Activated CD8-positive, alpha-beta T cell treated with anti-CD3 and anti-CD28 coated beads for 36 hours (primary cell): Measurements from ENCODE around the gene RAB29. TPM values are rescaled to one million over a fixed set of nuclear protein-coding genes. Genes with fewer than 3 reads are reported as not detected.

Experiments used
- ATAC-seq: fragments of 200-7000 bp; cut with Tn5 transposase; one replicate; pipeline ENCODE4 v1.10.0; 2021; ENCODE audit warnings: mild to moderate bottlenecking, moderate library complexity
- CTCF ChIA-PET: fragments of 350-600 bp; sonication (Branson Sonifier 250); formaldehyde crosslinking; loops from one replicate; lab custom pipeline; 2021; ENCODE audit warnings: antibody characterized with exemption; lab: Charles Lee
- POLR2A ChIA-PET: fragments of 350-600 bp; sonication (Branson Sonifier 250); formaldehyde crosslinking; loops from one replicate; lab custom pipeline; 2021; ENCODE audit warnings: antibody characterized with exemption; lab: Charles Lee
- DNase-seq: peaks from one replicate; pipeline ENCODE4 v3.0.0-alpha.2; 2020
- H3K27ac Mint-ChIP-seq: one replicate; pipeline ENCODE4 v1.8.0; 2021; ENCODE audit warnings: mild to moderate bottlenecking, mixed read lengths
- H3K27me3 Mint-ChIP-seq: one replicate; pipeline ENCODE4 v1.8.0; 2021; ENCODE audit warnings: mixed read lengths
- H3K36me3 Mint-ChIP-seq: one replicate; pipeline ENCODE4 v1.8.0; 2021; ENCODE audit warnings: low read depth, mixed read lengths
- H3K4me1 Mint-ChIP-seq: one replicate; pipeline ENCODE4 v1.8.0; 2021; ENCODE audit warnings: low read depth, mixed read lengths
- H3K4me3 Mint-ChIP-seq: one replicate; pipeline ENCODE4 v1.8.0; 2021; ENCODE audit warnings: mild to moderate bottlenecking, moderate library complexity, mixed read lengths
- H3K9me3 Mint-ChIP-seq: one replicate; pipeline ENCODE4 v1.8.0; 2021; ENCODE audit warnings: mixed read lengths
- intact Hi-C: fragments of 100-400 bp; cut with micrococcal nuclease; formaldehyde crosslinking; loops from one replicate; pipeline ENCODE4 v1.10.0; 2022
- total RNA-seq, 2 experiments: library from RNA; stranded (reverse); gene quantifications; one replicate each; pipeline ENCODE4 v1.2.3, GENCODE V29; 2021
- TF ChIP-seq, protein P1 (sequence below): fragments of 200-600 bp; IDR thresholded peaks from one replicate; pipeline ENCODE4 v1.8.0; 2022; ENCODE audit warnings: antibody characterized with exemption, mild to moderate bottlenecking

The RAB29 gene
- total RNA-seq, 2 experiments from 2014 or later: 20.1 to 22.5 TPM

DNA sequence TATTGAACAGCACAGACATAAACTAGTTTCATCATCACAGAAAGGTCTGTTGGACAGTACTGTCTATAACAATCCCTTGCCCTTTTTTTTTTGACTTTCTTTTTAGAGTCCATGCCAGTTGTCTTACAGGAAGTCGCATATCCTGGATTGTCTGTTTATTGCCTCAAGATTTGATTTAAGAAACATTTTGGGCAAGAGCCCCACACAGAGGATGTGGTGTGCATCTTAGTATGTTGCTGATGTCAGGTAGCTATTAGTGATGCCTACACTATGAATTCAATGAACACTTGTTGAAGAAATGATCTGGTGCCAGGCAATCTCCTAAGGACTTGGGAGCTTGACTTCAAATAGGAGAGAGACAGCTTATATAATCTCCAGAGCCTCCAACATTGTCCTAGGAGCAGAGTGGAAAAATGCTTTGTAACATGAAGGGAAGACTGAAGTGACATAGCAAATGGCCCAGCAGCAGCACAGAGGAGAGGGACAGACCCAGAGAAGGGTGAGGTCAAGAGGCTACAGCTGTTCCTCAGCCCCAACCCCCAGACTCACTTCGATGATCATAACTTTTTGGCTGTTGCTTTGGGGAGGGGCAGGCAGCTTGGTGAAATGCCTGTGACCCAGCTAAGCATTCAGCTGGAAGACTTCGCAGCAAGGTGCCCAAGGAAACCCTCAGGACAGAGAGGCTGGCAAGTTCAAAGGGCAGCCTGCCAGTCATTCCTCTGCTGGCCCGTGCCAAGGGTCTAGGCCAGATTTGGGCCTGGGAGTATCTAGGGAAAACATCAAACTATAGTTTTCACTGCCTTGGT lies 7.5 kb upstream of the RAB29 start:
- DNase-seq: peak; percentile 24
- no peaks in the 10 kb centered on the region for H3K36me3 Mint-ChIP-seq
- H3K4me1 Mint-ChIP-seq: peaks cover 7% of the 10 kb centered on the region
- peak; percentile 94 for ATAC-seq
- ChIA-PET POLR2A (interaction anchor here (0.6 to 1.4 kb wide), 2 partner anchors 17 to 34 kb away, joined by 3 to 4 read pairs; no protein-coding TSS in a partner anchor), CTCF (interaction anchor here (0.6 to 3.7 kb wide), 10 partner anchors 9 to 310 kb away, joined by 3 to 30 read pairs (median 4); no protein-coding TSS in a partner anchor)
- no peak overlapping the region for H3K4me3 Mint-ChIP-seq
- no peaks in the 10 kb centered on the region for H3K9me3 Mint-ChIP-seq
- TF ChIP-seq, protein P1, sequence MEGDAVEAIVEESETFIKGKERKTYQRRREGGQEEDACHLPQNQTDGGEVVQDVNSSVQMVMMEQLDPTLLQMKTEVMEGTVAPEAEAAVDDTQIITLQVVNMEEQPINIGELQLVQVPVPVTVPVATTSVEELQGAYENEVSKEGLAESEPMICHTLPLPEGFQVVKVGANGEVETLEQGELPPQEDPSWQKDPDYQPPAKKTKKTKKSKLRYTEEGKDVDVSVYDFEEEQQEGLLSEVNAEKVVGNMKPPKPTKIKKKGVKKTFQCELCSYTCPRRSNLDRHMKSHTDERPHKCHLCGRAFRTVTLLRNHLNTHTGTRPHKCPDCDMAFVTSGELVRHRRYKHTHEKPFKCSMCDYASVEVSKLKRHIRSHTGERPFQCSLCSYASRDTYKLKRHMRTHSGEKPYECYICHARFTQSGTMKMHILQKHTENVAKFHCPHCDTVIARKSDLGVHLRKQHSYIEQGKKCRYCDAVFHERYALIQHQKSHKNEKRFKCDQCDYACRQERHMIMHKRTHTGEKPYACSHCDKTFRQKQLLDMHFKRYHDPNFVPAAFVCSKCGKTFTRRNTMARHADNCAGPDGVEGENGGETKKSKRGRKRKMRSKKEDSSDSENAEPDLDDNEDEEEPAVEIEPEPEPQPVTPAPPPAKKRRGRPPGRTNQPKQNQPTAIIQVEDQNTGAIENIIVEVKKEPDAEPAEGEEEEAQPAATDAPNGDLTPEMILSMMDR: no peak
- H3K27ac Mint-ChIP-seq: no peak overlapping the region
- H3K27me3 Mint-ChIP-seq: no peaks in the 10 kb centered on the region
- intact Hi-C loops: no loop called here

DNA sequence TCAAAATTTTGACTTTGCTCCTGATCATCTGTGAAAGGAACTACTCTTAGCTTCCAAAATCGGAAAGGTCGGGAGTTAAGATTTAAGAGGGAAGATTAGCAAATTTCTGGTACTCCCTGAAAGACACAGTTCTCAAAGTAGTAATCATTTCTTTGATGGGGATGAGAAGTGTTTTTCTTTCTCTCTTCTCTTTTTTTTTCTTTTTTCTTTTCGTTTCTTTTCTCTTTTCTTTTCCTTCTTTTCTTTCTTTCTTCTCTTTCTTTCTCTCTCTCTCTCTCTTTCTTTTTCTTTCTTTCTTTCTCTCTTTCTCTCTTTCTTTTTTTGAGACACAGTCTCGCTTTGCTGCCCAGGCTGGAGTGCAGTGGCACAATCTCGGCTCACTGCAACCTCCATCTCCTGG lies 5.1 kb upstream of the RAB29 start:
- intact Hi-C loops: no loop called here
- H3K27ac Mint-ChIP-seq: no peak overlapping the region
- POLR2A ChIA-PET: interaction anchor here (0.7 to 1.0 kb wide), 2 partner anchors 31 to 1108 kb away, joined by 3 to 4 read pairs; no protein-coding TSS in a partner anchor
- H3K4me1 Mint-ChIP-seq: peaks cover 19% of the 10 kb centered on the region
- ATAC-seq (no peak), DNase-seq (no peak)
- H3K9me3 Mint-ChIP-seq: no peaks in the 10 kb centered on the region
- CTCF ChIA-PET: interaction anchor here (1.8 to 3.7 kb wide), 2 partner anchors 11 to 121 kb away, joined by 6 to 30 read pairs; no protein-coding TSS in a partner anchor
- TF ChIP-seq, protein P1: peak; percentile 24
- no peak overlapping the region for H3K4me3 Mint-ChIP-seq
- H3K36me3 Mint-ChIP-seq: no peaks in the 10 kb centered on the region
- H3K27me3 Mint-ChIP-seq: no peaks in the 10 kb centered on the region

DNA sequence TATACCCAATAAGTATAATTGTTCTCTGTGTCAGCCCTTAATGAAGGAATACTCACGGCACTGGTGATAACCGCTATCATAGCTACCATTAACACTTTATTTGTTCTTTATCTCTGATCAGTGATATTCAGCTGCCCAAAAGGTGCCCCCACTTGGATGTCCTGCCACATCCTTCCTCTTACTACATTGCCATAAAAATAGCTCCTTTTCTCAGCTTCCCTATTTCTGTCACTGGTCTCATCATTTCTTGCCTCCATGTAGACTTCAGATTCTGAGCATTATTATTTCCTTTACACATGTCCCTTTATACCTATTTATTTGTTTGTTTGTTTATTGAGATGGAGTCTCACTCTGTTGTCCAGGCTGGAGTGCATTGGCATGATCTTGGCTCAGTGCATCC lies 2.7 kb upstream of the RAB29 start:
- TF ChIP-seq, protein P1: no peak
- peaks cover 33% of the 10 kb centered on the region for H3K4me1 Mint-ChIP-seq
- no peak overlapping the region for H3K4me3 Mint-ChIP-seq
- CTCF ChIA-PET: interaction anchor here (0.8 kb wide), 1 partner anchor 8 kb away, joined by 3 read pairs; no protein-coding TSS in a partner anchor
- no peak overlapping the region for H3K27ac Mint-ChIP-seq
- ATAC-seq (no peak), DNase-seq (no peak)
- POLR2A ChIA-PET: interaction anchor here (1.2 kb wide), 1 partner anchor 31 kb away, joined by 3 read pairs; no protein-coding TSS in a partner anchor
- intact Hi-C loops: no loop called here
- no peaks in the 10 kb centered on the region for H3K9me3 Mint-ChIP-seq
- no peaks in the 10 kb centered on the region for H3K36me3 Mint-ChIP-seq
- no peaks in the 10 kb centered on the region for H3K27me3 Mint-ChIP-seq

DNA sequence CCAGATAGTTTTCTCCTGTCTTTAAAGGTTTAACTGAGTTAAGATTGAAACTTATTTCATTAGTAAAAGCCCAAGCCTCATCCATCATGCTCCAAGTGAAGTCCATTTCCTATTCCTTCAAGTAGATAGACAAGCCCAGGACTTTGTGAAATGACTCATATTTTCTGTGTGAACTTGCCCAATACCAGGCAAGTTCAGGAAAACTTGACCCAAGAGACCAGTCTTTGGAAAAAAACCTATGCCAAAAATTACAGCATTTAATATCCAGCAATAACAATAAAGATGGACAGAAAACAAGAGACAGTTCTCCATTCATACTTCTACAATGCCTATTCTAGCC lies 405 bp upstream of the RAB29 start:
- no peak for ATAC-seq
- Mint-ChIP-seq H3K9me3 (no peaks in the 10 kb centered on the region), H3K36me3 (peaks cover 13% of the 10 kb centered on the region), H3K27me3 (no peaks in the 10 kb centered on the region), H3K4me3 (peak overlapping the region; percentile 89), H3K4me1 (peaks cover 48% of the 10 kb centered on the region), H3K27ac (peak overlapping the region; percentile 92)
- intact Hi-C loops: loop anchor here (2.0 kb wide), 1 partner anchor 27 kb away; no protein-coding TSS in a partner anchor
- ChIA-PET POLR2A (interaction anchor here (0.8 to 6.5 kb wide), 6 partner anchors 9 to 36 kb away, joined by 3 to 61 read pairs (median 5); partner anchors contain the start of gene NUCKS1), CTCF (interaction anchor here (0.7 to 2.5 kb wide), 3 partner anchors 16 to 202 kb away, joined by 3 to 8 read pairs (median 3); no protein-coding TSS in a partner anchor)
- TF ChIP-seq, protein P1: no peak
- DNase-seq: no peak
